Mesenchymal stem cell (in vitro differentiated cells and primary cell): Measurements from ENCODE around the gene ALKAL2.

Source experiments
- DNase-seq: peaks from one replicate; pipeline ENCODE4 v3.0.0-alpha.2; 2013
- H2AFZ ChIP-seq: one replicate; pipeline ENCODE4 v1.6.1; 2013; ENCODE audit warnings: low read depth, mild to moderate bottlenecking, control low read depth, inconsistent platforms, low read length, moderate library complexity
- H2AK5ac ChIP-seq: 2 replicates; pipeline ENCODE4 v1.6.1; 2013; ENCODE audit warnings: low read length, moderate library complexity, mild to moderate bottlenecking, inconsistent platforms; ENCODE audit not compliant: severe bottlenecking
- H2BK120ac ChIP-seq: one replicate; pipeline ENCODE4 v1.6.1; 2013; ENCODE audit warnings: low read depth, mild to moderate bottlenecking, inconsistent platforms, low read length, moderate library complexity
- H2BK12ac ChIP-seq, 2 experiments: one replicate each; pipeline ENCODE4 v1.6.1; 2013; ENCODE audit warnings: inconsistent platforms in 2 of 2, low read length in 2 of 2, mild to moderate bottlenecking in 2 of 2, moderate library complexity in 2 of 2, control low read depth in 1 of 2
- H2BK15ac ChIP-seq: one replicate; pipeline ENCODE4 v1.6.1; 2013; ENCODE audit warnings: mild to moderate bottlenecking, low read depth, inconsistent platforms; ENCODE audit not compliant: poor library complexity, severe bottlenecking
- H2BK5ac ChIP-seq: 2 replicates; pipeline ENCODE4 v1.6.1; 2013; ENCODE audit warnings: low read depth, mild to moderate bottlenecking, low read length, control low read depth, inconsistent platforms; ENCODE audit not compliant: poor library complexity, severe bottlenecking
- H3K14ac ChIP-seq, 2 experiments: one replicate each; pipeline ENCODE4 v1.6.1; 2013; ENCODE audit warnings: inconsistent platforms in 2 of 2, low read length in 2 of 2, control low read depth in 1 of 2, mild to moderate bottlenecking in 1 of 2, moderate library complexity in 1 of 2
- H3K18ac ChIP-seq, 2 experiments: one replicate each; pipeline ENCODE4 v1.6.1; 2013; ENCODE audit warnings: inconsistent platforms in 2 of 2, low read length in 2 of 2, control low read depth in 1 of 2, low read depth in 1 of 2, mild to moderate bottlenecking in 1 of 2
- H3K23ac ChIP-seq, 2 experiments: one replicate each; pipeline ENCODE4 v1.6.1; 2013; ENCODE audit warnings: inconsistent platforms in 2 of 2, low read length in 2 of 2, mild to moderate bottlenecking in 2 of 2, moderate library complexity in 2 of 2, control low read depth in 1 of 2
- H3K27ac ChIP-seq: 2 replicates; pipeline ENCODE4 v1.5.1; 2013; ENCODE audit warnings: mild to moderate bottlenecking, moderate library complexity, low read length, control low read depth, inconsistent platforms; ENCODE audit not compliant: poor library complexity, severe bottlenecking
- H3K27me3 ChIP-seq, 2 experiments: 2 replicates each; pipeline versions ENCODE4 v1.6.1 to v1.7.0; 2013; ENCODE audit warnings: low read length in 2 of 2, mild to moderate bottlenecking in 2 of 2, moderate library complexity in 2 of 2, control low read depth in 1 of 2, inconsistent platforms in 1 of 2; ENCODE audit not compliant: control insufficient read depth in 1 of 2, insufficient read depth in 1 of 2
- H3K36me3 ChIP-seq, 2 experiments: 2 replicates each; pipeline versions ENCODE4 v1.6.1 to v1.7.0; 2013; ENCODE audit warnings: low read length in 2 of 2, control low read depth in 1 of 2, inconsistent platforms in 1 of 2, low read depth in 1 of 2, mild to moderate bottlenecking in 1 of 2; ENCODE audit not compliant: insufficient read depth in 2 of 2, control insufficient read depth in 1 of 2
- H3K4ac ChIP-seq, 2 experiments: one replicate each; pipeline ENCODE4 v1.6.1; 2013; ENCODE audit warnings: inconsistent platforms in 2 of 2, low read length in 2 of 2, mild to moderate bottlenecking in 2 of 2, moderate library complexity in 2 of 2, control low read depth in 1 of 2, low read depth in 1 of 2
- H3K4me1 ChIP-seq: 2 replicates; pipeline ENCODE4 v1.6.1; 2013; ENCODE audit warnings: low read depth, low read length, control low read depth; ENCODE audit not compliant: control insufficient read depth, insufficient read depth
- H3K4me2 ChIP-seq: 2 replicates; pipeline ENCODE4 v1.6.1; 2013; ENCODE audit warnings: low read length, mild to moderate bottlenecking, inconsistent platforms; ENCODE audit not compliant: poor library complexity, severe bottlenecking
- H3K4me3 ChIP-seq, 2 experiments: 2 replicates each; pipeline versions ENCODE4 v1.5.1 to v1.7.0; 2013; ENCODE audit warnings: low read length in 2 of 2, mild to moderate bottlenecking in 2 of 2, control low read depth in 1 of 2, low read depth in 1 of 2; ENCODE audit not compliant: insufficient read depth in 1 of 2
- H3K79me1 ChIP-seq: replicated peaks from 2 replicates; pipeline ENCODE4 v1.6.1; 2013; ENCODE audit warnings: mild to moderate bottlenecking, control low read depth, low read length, inconsistent platforms; ENCODE audit not compliant: poor library complexity, severe bottlenecking
- H3K9ac ChIP-seq: 2 replicates; pipeline ENCODE4 v1.7.0; 2013; ENCODE audit warnings: mild to moderate bottlenecking, low read length, moderate library complexity
- H3K9me3 ChIP-seq: 2 replicates; pipeline ENCODE4 v1.7.0; 2013; ENCODE audit warnings: mild to moderate bottlenecking, low read length; ENCODE audit not compliant: control insufficient read depth
- H4K8ac ChIP-seq: one replicate; pipeline ENCODE4 v1.6.1; 2013; ENCODE audit warnings: inconsistent platforms, mild to moderate bottlenecking, low read length, moderate library complexity
- H4K91ac ChIP-seq: one replicate; pipeline ENCODE4 v1.6.1; 2013; ENCODE audit warnings: mild to moderate bottlenecking, low read length, inconsistent platforms
- WGBS: methylation state at CpG from one replicate; pipeline ENCODE4 v1.1.7; 2013; ENCODE audit warnings: mixed read lengths; 5-methylcytosine and 5-hydroxymethylcytosine counted together

ALKAL2 gene

GRCh38 chr2:231521-232185 lies 56.2 kb downstream of the ALKAL2 start:
- H3K9me3 ChIP-seq = no peaks in the 10 kb centered on the region
- no peak overlapping the region for H3K4me3 ChIP-seq
- no peak overlapping the region for H4K91ac ChIP-seq
- WGBS = 94% methylated on average over 6 of the region's 9 CpGs
- H2BK120ac ChIP-seq = no peak overlapping the region
- DNase-seq = no peak
- H3K23ac ChIP-seq = no peak overlapping the region
- H3K14ac ChIP-seq = no peak overlapping the region
- no peak overlapping the region for H2AFZ ChIP-seq
- H4K8ac ChIP-seq = no peak overlapping the region
- no peaks in the 10 kb centered on the region for H3K79me1 ChIP-seq
- H3K18ac ChIP-seq = no peak overlapping the region
- no peak overlapping the region for H2AK5ac ChIP-seq
- no peak overlapping the region for H2BK12ac ChIP-seq
- H3K27me3 ChIP-seq = no peaks in the 10 kb centered on the region
- no peak overlapping the region for H2BK5ac ChIP-seq
- H3K4me1 ChIP-seq = peaks cover 2% of the 10 kb centered on the region
- peaks cover 6 to 59% of the 10 kb centered on the region in 2 experiments for H3K36me3 ChIP-seq
- no peak overlapping the region for H3K27ac ChIP-seq
- H2BK15ac ChIP-seq = no peak overlapping the region
- H3K4me2 ChIP-seq = no peak overlapping the region
- no peak overlapping the region for H3K9ac ChIP-seq
- no peak overlapping the region for H3K4ac ChIP-seq
